ENCODE data around the gene IQSEC1. TPM values are rescaled to one million over a fixed set of nuclear protein-coding genes. Genes with fewer than 3 reads are reported as not detected.

The IQSEC1 gene
- total and polyA plus RNA-seq, 9 of the 15 experiments (the other 6 are each of a cell fraction or from before 2014, with no cell fraction given): 0.56 to 39.0 (median 6.8) TPM

DNA sequence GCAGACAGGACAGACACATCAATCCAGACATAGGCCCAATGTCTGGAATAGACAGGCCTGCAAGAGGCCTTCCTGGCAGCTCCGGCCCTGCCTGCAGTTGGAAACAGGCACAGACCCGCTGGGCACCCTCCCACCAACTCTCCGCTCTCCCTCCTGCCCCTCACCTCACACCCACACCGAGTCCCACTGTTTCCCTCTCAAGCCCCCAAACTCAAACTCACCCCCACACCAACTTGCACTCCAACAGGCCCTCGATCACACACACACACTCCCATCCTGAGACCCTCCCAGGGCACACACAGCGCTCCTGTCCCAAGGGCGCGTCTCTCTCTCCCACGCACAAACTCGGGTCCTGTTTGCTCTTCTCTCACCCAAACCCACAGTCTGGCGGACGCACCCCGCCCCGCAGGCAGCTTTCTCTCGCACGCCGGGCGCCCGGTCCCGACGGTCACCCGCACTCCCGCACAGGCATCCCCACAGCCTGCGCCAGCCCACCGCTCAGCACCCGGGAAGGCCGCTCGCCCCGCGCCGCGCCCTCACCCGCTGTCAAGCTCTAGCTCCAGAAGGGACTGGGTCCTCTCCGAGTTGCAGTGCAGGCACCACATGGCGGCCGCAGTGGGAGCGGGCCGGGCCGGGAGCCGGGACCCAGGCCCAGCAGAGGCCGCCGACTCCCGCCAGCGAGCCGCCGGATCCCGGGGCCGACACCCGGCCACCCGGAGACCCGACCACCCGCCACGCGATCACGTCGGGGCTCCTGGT lies 106.2 kb downstream of the IQSEC1 start (continued):
- TF ChIP-seq JUNB (CRISPR knock-in tag; conservative IDR thresholded peaks at IDR 0.05): no peak
- TF ChIP-seq POLR3A (IDR thresholded peaks at IDR 0.05; ENCODE audit: borderline replicate concordance, extremely low read depth, insufficient read depth, insufficient read length): no peak
- TF ChIP-seq, protein P1, sequence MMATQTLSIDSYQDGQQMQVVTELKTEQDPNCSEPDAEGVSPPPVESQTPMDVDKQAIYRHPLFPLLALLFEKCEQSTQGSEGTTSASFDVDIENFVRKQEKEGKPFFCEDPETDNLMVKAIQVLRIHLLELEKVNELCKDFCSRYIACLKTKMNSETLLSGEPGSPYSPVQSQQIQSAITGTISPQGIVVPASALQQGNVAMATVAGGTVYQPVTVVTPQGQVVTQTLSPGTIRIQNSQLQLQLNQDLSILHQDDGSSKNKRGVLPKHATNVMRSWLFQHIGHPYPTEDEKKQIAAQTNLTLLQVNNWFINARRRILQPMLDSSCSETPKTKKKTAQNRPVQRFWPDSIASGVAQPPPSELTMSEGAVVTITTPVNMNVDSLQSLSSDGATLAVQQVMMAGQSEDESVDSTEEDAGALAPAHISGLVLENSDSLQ (IDR thresholded peaks at IDR 0.05): no peak
- TF ChIP-seq ZNF407 (IDR thresholded peaks at IDR 0.05; ENCODE audit: low read depth): peak; percentile 52; the same call in 1 of the 2 replicates
- TF ChIP-seq CHD2 (IDR thresholded peaks at IDR 0.05; ENCODE audit: low read depth, low read length): no peak
- TF ChIP-seq, protein P2, sequence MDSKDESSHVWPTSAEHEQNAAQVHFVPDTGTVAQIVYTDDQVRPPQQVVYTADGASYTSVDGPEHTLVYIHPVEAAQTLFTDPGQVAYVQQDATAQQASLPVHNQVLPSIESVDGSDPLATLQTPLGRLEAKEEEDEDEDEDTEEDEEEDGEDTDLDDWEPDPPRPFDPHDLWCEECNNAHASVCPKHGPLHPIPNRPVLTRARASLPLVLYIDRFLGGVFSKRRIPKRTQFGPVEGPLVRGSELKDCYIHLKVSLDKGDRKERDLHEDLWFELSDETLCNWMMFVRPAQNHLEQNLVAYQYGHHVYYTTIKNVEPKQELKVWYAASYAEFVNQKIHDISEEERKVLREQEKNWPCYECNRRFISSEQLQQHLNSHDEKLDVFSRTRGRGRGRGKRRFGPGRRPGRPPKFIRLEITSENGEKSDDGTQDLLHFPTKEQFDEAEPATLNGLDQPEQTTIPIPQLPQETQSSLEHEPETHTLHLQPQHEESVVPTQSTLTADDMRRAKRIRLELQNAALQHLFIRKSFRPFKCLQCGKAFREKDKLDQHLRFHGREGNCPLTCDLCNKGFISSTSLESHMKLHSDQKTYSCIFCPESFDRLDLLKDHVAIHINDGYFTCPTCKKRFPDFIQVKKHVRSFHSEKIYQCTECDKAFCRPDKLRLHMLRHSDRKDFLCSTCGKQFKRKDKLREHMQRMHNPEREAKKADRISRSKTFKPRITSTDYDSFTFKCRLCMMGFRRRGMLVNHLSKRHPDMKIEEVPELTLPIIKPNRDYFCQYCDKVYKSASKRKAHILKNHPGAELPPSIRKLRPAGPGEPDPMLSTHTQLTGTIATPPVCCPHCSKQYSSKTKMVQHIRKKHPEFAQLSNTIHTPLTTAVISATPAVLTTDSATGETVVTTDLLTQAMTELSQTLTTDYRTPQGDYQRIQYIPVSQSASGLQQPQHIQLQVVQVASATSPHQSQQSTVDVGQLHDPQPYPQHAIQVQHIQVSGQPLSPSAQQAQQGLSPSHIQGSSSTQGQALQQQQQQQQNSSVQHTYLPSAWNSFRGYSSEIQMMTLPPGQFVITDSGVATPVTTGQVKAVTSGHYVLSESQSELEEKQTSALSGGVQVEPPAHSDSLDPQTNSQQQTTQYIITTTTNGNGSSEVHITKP (IDR thresholded peaks at IDR 0.05; ENCODE audit: partially characterized antibody): no peak
- TF ChIP-seq DNMT1 (IDR thresholded peaks at IDR 0.05): no peak
- TF ChIP-seq ZNF584 (CRISPR knock-in tag; IDR thresholded peaks at IDR 0.05; ENCODE audit: low read depth): no peak
- TF ChIP-seq, protein P3, sequence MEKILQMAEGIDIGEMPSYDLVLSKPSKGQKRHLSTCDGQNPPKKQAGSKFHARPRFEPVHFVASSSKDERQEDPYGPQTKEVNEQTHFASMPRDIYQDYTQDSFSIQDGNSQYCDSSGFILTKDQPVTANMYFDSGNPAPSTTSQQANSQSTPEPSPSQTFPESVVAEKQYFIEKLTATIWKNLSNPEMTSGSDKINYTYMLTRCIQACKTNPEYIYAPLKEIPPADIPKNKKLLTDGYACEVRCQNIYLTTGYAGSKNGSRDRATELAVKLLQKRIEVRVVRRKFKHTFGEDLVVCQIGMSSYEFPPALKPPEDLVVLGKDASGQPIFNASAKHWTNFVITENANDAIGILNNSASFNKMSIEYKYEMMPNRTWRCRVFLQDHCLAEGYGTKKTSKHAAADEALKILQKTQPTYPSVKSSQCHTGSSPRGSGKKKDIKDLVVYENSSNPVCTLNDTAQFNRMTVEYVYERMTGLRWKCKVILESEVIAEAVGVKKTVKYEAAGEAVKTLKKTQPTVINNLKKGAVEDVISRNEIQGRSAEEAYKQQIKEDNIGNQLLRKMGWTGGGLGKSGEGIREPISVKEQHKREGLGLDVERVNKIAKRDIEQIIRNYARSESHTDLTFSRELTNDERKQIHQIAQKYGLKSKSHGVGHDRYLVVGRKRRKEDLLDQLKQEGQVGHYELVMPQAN (IDR thresholded peaks at IDR 0.05; ENCODE audit: borderline replicate concordance): peak; percentile 55; the same call in 1 of the 2 replicates
- TF ChIP-seq ZNF778 (CRISPR knock-in tag; IDR thresholded peaks at IDR 0.05): no peak
- no peak for TF ChIP-seq CHD4 (IDR thresholded peaks at IDR 0.05; ENCODE audit: insufficient read depth, insufficient replicate concordance, low read depth, low read length, poor library complexity, severe bottlenecking)
